GM23248 (cell line): Measurements from ENCODE around the gene STARD10.

Experiments
- EZH2 ChIP-seq: fragments of 200-600 bp; sonication (generic); IDR thresholded peaks from 2 replicates; pipeline ENCODE4 v1.6.1; 2018; ENCODE audit warnings: antibody characterized with exemption, mild to moderate bottlenecking; ENCODE audit not compliant: insufficient read depth, poor library complexity, severe bottlenecking
- EZH2phosphoT487 ChIP-seq: fragments of 200-600 bp; sonication (generic); IDR thresholded peaks from 2 replicates; pipeline ENCODE4 v1.6.1; 2018; ENCODE audit warnings: antibody characterized with exemption, moderate library complexity, mild to moderate bottlenecking, low read depth; ENCODE audit not compliant: insufficient read depth

DNA sequence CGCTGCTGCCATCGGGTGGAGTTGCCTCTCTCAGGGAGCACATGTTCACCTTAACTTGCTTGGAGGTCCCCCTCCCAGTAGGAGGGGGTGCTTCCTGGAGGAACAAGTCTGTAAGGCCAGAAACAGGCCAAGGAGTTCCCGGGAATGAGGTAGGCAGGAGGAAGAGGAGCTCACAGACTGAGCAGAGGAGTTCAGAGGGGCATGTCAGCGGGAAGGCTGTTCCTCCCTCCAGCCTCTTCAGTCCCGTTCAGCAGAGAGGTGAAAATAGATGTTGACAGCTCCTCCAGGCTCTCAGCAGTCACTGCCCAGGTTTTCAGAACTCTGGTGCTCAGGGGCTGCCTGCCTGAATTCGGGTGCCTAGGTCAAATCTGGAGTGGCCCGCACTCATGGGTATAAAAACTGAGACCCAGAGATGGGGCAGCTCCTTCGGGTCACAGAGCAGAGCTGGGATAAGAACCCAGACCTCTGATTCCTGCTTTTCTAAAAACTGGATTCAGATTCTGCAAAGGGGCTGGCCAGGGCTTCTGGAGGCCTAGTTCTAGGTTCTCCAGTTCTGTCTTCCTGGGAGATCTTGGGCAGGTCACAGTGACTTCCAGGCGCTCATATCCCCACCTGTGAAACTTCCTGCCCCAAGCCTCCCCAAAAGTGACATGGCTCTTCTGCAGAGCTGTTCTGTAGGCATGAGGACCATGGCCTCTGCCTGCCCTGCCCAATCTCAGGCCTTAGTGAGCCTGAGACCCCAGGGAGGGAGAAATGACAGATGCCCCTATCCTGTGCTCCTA, 38.6 kb upstream of the STARD10 start:
- no peak for TF ChIP-seq EZH2phosphoT487
- no peak for TF ChIP-seq EZH2
